Measurements from ENCODE around the gene TKTL2.

Gene TKTL2, protein sequence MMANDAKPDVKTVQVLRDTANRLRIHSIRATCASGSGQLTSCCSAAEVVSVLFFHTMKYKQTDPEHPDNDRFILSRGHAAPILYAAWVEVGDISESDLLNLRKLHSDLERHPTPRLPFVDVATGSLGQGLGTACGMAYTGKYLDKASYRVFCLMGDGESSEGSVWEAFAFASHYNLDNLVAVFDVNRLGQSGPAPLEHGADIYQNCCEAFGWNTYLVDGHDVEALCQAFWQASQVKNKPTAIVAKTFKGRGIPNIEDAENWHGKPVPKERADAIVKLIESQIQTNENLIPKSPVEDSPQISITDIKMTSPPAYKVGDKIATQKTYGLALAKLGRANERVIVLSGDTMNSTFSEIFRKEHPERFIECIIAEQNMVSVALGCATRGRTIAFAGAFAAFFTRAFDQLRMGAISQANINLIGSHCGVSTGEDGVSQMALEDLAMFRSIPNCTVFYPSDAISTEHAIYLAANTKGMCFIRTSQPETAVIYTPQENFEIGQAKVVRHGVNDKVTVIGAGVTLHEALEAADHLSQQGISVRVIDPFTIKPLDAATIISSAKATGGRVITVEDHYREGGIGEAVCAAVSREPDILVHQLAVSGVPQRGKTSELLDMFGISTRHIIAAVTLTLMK

GRCh38 chr4:163473576-163473975 is at the start of gene TKTL2:
TSS of gene TKTL2 (minus strand) at chr4:163473754. CDS start at chr4:163473734, 20 bp downstream.
- DNase-seq (ENCODE audit: low spot score) = no peak

- no peak for DNase-seq (ENCODE audit: low spot score)
These were observed 41.6 kb upstream of the TKTL2 start for GRCh38 chr4:163515198-163515597.

DNA sequence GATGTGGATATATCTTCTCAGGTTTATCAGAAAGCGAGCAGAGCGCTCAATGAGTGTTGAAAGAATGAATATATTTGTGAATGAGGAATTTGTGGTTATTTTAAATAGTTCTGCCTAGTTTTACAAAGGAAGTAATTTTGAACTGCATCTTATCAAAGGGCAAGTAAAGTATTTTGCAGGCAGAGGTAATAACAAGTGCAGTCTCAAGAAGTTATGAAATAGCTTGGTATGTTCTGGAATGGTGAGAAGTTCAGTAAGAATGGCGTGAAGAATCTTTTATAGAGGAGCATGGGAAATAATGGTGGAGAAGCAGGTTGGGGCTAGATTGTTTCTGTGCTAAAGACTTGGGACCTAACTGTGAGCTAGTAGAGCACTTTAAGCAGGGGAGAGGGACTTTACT is 31.8 kb upstream of the TKTL2 start:
- no peak for DNase-seq (ENCODE audit: low spot score)

DNA sequence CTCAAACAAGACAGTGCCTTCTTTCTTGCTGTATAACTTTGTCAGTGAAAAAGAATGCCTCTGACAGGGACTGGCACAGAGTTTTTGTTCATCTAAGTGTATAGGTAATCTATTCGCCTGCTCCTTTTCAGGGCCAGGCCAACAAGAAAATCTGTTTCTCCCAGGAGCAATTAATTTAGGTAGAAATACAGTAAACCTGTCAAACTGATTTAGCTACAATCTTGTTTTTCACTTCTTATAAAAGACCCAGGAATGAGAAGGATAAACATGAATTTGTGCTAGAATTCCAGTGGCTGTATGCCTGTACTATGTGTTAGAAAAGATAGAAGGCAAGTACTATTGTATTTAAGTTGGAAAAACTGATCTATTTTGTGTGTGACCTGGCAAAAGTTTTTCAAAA is 27.0 kb upstream of the TKTL2 start:
- DNase-seq (ENCODE audit: low spot score) = no peak

DNA sequence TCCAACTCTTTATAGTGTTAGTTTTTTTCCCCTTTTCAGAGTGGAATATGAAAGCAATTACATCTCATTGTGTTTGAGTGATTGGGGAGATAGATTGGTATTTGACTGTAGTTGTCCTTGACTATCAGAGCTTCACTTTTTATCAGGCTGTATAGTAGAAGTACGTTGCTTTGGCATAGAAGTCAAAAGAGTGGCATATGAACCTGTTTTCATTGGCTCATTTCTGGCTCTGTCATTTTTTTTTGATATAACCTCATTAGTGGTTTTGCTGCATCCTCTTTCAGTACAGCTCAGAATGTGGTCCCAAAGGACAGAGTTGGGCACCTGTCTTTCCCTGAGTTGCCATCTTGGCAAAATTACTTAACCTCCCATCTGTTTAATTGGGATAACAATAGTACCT is 22.3 kb upstream of the TKTL2 start:
- peak; percentile 6 for DNase-seq (ENCODE audit: low spot score)

- DNase-seq (ENCODE audit: low spot score) = peak; percentile 69
These were observed 21.0 kb upstream of the TKTL2 start, which contains the start of gene TMA16 for GRCh38 chr4:163494360-163495241. TSS of gene TMA16 (plus strand) at chr4:163494690. CDS start at chr4:163494802, 112 bp downstream.

DNA sequence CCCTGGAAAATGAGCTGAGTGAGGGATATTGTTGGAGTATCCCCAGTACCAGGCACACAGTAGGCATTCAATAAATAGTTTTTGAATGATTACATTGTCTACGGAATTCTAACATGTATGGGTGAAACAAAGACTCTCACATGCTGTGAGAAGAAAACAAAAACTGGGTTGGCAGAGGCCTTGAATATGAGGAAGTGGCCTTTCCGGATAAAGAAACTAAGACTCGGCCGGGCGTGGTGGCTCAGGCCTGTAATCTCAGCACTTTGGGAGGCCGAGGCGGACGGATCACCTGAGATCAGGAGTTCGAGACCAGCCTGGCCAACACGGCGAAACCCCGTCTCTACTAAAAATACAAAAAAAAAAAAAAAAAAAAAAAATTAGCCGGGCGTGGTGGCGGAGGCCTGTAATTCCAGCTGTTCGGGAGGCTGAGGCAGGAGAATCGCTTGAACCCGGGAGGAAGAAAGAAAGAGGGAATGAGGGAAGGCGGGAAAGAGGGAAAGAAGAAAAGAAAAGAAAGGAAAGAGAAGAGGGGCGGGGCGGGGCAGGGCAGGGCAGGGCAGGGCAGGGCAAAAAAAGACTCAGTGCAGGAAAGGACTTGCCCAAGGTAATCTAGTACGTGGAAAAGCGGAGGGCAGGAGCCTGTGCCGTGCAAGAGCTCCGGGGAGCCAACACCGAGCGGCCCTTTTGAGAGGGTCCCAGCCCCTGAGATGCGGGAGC is 20.2 kb upstream of the TKTL2 start:
- DNase-seq (ENCODE audit: low spot score) = no peak

DNA sequence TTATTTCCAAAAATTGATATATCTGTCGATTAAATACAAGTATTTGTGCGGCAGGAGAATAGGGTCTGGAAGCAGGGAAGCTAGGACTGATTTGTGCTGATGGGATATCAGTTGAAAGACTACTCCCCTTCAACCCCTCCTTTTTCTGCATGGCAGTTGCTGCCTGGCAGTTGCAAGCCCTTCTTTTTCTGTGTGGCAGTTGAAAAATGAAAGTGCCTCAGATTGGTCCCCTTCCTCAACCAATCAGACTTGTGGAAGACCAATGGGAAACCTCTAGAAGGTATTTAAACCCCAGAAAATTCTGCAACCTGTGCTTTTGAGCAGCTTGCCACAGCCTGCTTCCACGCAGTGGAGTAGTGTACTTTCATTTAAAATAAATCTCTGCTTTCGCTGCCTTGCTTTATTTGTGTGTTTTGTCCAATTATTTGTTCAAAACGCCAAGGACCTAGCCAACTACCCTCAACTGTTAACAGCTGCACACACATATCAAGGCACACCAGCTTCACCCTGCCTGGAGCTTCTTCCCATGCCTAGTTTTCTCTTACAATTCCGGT is 19.5 kb upstream of the TKTL2 start:
- no peak for DNase-seq (ENCODE audit: low spot score)

DNA sequence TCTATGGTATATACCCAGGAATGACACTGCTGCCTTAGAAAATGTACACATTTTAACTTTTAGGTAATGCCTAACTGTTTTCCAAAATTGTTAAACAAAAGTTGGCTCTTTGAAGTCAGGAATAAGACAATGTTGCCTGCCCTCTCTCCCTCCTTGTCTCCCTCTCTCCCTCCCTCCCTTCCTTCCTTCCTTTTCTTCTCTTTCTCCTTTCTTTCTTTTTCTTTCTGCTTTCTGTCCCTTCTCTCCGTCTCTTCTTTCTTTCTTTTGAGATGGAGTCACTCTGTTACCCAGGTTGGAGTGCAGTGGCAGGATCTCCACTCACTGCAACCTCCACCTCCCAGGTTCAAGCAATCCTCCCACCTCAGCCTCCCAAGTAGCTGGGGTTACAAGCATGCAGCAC is 16.4 kb upstream of the TKTL2 start:
- no peak for DNase-seq (ENCODE audit: low spot score)

DNA sequence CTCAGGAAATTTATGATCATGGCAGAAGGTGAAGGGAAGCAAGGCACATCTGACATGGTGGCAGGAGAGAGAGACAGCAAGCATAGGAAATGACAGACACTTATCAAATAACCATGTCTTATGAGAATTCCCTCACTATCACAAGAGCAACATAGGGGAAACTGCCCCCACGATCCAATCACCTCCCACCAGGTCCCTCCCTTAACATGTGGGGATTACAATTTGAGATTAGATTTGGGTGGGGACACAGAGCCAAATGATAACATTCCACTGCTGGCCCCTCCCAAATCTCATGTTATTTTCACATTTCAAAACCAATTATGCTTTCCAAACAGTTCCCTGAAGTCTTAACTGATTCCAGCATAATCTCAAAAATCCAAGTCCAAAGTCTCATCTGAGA is 12.8 kb upstream of the TKTL2 start:
- DNase-seq (ENCODE audit: low spot score) = no peak

DNA sequence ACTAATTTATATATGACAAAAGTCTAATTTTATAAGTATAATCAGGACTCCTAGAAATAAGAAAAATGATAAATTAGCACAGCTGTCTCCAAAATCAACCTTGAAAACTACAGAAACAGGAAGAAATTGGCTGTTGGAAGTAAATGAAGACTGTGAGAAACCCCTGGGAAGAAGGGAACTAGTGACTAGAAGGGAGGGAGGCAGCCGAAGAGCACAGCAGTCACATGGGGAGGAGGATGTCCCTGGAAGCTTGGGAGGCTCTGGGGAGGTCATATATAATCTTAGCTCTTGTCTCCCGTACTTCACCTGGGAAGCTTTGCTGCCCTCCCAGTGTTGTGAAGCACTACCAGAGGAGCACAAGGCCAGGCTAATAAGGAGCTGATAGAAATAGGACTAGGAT is 12.0 kb upstream of the TKTL2 start:
- no peak for DNase-seq (ENCODE audit: low spot score)

DNA sequence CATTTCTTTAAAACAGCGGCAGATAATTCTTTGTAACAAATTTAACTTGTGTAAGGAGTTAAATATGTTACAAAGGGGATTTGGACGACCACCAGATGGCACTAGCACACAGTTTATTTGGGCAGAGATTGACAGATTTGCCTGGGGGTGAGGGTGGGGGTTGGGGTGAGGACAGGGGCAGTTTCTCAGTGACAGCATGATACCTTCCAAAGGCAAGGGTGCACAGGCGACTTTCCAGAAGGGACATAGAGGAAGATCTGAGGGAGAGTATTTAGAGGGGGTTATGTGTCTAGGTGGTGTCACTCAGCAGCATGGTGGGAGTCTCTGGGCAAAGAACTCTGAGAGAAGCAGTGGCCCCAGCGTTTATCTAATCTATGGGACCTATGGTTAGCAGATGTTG is 11.4 kb upstream of the TKTL2 start:
- peak; percentile 55 for DNase-seq (ENCODE audit: low spot score)

GRCh38 chr4:163482190-163482589 is 8.6 kb upstream of the TKTL2 start:
- DNase-seq (ENCODE audit: low spot score) = no peak

DNA sequence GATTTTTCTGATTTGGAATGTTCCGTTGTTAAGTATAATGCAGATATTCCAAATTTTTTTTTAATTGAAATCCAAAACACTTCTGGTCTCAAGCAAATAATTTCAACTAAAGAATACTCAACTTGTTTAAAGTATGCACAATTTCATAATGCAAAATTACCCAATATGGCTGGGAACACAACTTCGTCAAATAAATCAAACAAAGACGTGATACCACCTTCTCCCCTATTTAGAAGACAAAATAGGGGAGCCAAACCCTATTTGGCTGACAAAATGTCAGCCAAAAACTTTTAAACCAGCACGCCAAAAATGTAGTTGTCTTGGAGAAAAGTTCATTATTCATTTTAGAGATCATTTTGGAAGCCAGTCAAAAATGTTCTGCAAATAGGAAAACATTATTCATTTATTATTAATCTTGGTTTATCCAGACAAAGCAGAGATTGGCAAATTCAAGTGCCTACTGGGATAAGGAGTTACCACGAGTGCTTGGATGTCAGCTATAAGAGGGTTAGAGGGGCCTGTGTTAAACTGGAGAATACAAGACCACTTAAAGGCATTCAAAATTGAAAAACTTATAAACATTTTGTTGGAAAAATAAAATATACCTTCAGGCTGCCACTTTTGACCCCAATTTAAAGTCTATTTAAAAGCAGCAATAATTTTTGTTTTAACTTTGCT is 3.3 kb upstream of the TKTL2 start:
- no peak for DNase-seq (ENCODE audit: low spot score)

DNA sequence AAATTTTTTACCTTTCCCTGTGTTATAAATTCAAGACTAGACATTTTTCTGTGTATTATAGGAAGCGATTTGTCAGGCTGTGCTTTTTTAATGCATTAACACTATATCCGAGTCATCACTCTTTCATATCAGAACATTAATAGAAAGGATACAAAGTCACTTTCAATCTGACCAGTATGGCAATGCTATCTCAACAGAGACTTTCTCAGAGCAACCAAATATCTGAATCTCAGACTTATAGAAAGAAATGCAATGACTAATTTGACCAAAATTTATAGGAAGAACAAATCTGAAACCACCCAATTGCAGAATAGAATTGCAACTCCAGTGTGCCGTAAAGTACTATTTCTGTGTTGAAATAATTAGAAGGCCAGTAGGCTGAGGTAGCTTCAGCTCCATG is 473 bp upstream of the TKTL2 start:
- no peak for DNase-seq (ENCODE audit: low spot score)

DNA sequence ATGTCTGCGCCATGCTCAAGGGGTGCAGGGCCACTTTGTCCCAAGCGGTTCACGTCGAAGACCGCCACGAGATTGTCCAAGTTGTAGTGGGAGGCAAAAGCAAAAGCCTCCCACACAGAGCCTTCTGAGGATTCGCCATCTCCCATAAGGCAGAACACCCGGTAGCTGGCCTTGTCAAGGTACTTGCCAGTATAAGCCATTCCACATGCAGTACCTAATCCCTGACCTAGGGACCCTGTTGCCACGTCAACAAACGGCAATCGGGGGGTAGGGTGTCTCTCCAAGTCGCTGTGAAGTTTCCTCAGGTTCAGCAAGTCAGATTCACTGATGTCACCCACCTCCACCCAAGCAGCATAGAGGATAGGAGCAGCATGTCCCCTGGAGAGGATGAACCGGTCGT is 424 bp downstream of the TKTL2 start:
- no peak for DNase-seq (ENCODE audit: low spot score)

DNA sequence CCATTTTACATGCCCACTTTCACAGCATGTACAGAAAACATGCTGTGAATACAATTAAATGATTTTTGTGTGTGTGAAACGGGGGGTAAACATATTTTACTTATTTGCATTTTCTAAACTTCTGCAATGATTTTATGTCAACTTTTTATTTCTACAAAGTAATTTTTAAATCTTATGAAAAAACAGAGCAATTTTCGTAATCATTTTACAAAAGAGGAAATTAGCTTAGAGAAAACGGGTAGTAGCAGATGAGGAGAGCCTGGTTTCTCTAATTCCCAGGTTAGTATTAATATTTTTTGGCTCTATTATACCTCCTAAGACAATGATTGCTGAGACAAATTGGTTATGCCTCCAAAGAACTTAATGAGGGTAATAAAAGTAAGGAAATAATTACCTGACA is 3.2 kb downstream of the TKTL2 start:
- DNase-seq (ENCODE audit: low spot score) = no peak

DNA sequence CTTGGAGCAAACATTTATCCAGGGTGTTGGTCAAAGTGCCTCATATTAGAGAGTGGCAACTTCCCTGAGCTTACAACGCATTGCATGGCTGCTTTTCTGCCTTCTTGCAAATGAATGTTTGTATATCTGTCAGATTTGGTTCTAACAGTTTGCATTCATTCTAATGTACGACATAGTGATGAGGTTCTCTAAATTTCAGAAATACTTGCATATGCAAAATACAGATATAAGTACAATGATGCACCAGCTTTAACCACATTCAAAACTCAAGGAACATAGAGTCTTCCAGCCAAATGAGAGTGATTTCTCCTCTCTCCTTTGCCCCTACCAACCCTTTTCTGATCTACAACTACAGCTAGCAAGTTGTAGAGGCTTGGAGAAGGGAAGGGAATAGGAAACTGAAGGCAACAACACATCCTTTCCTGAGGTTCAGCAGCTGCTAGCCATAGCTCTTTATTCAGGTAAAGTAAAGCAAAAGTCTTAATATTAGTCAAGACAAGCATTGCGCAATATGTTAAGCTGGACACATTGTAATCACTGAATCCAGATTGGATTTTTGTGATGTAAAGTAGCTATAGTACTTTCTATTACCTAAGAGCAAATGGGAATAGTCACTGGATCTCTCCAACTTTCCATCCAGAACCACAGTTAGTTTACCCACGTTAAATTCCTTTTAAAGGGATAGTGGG is 6.3 kb downstream of the TKTL2 start:
- DNase-seq (ENCODE audit: low spot score) = no peak

DNA sequence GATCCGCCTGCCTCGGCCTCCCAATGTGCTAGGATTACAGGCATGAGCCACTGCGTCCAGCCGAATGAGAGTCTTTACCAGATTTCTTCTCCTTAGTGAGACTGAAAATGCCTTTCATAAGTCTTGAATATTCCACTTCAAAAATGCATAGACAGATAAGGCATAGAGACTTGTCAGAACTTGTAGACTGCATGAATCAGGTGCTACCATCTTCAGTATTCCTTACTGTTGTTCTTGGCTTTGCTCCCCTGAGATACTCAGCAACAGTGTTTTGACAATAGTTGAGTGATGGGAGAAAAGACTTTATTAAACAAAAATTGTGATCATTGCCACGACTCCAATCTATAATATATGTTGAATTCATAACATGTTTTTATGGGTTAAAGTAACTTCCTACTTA is 11.0 kb downstream of the TKTL2 start:
- DNase-seq (ENCODE audit: low spot score) = no peak

DNA sequence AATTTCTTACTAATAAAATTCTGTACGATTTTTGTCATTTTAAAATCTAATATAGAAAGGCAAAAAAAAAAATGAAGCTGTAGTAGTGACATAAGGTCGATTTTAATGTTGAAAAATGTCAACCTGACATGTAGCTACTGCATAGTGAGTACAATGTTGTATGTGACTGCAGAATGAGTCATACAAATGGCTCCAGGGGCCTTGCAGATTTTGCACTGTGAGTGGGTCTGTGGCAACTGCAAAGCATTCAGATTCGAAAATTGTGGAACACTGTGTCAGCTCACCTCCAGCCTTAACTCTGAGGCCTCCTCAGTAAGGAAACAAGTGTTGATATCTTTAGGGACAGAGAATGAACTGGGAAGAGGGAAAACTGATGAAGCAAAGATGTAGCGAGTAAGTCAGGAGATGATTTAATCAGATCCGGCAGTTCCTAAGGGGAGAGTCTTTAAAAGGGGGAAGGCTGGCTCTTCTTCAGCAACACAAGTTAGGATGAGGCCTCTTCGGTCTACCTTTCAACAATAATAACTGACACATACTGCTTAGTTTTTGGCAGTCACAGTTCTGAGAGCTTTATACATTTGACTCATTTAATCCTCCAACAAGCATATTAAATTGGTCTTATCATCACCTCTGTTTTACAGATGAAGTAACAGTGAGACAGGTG is 24.9 kb downstream of the TKTL2 start:
- no peak for DNase-seq (ENCODE audit: low spot score)

All from hematopoietic multipotent progenitor cell treated with erythropoietin and hydrocortisone succinate and interleukin-3 and kit ligand, for 15 days (in vitro differentiated cells).